ENCODE results near the gene PSMG3. TPM values are rescaled to one million over a fixed set of nuclear protein-coding genes. Genes with fewer than 3 reads are reported as not detected.
"Not testable (repeated sequence)": the region's sequence is repeated elsewhere in the genome, so short reads cannot be mapped to it uniquely, and the experiment has no call there.

Gene PSMG3
- total RNA-seq, 1 donor from 2014 or later: 17.9 TPM

DNA sequence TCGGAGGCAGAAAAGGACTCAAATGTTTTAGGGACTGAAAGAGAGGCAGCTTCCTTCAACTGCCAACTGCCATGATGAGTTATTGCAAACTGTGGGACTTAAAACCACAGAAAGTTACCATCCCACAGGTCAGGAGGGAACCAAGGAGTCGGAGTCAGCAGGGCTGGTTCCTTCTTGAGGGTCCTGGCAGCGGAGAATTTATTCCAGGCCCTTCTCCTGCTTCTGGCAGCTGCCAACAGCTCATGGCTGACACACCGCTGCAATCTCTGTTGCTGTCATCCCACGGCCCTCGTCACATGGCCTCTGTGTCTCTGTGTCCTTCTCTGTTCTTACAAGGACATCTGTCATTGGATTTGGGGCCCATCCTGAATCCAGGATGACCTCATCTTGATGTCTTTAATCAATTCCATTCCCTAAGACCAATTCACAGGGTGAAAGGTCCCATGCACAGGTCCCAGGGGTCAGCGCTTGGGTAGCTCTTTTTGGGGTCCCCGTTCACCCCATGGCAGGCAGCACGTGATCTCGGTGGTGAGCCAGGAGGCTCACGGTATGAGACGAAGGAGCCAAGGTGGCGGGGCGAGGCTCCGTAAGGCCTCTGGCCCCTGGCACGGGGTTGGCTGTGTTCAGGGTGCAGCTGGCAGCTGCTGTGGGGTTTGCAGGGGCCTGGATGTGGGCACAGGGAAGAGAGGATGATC lies 27.4 kb upstream of the PSMG3 start:
- DNase-seq (ENCODE audit: low read depth in 2 of 2): no peak

DNA sequence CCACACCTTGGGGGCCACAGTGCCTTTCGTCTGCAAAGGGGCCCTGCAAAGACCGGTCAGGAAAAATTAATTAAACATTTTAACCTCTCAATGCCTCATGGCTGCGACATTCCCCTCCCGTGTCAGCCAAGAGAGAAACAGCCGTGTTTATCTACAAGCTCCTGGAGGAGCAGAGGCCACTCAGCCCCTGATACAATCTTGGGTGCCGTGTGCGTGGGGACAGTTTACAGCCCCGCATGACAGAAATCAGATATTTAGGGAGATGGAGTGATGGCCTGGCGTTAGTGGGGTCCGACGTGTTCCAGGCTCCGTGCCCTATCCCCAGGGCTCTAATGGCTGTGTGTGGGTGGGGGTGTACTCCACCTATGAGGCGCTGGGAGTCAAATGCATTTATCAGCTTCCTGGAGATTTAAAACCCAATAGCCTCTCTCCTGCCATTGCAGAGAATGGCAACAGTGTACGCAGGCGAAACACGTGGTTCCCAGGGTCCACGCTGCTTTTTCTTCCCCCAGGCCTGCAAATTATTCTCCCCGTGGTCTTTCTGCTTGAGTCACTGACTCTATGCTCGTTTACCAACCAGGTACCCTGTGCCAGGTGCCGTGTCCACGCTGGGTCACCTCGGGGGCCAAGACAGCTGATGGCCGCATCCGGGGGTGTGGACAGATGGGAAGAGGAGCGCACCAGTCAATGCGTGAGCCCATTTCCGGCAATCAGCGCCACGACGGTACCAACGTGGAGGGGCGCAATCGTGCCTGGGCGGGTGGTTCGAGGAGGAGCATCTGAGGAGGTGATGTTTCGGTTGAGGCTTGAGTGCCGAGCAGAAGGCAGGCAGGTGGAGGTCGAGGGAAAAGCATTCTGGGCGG lies 26.6 kb upstream of the PSMG3 start:
- no peak for DNase-seq (ENCODE audit: low read depth in 2 of 2)

DNA sequence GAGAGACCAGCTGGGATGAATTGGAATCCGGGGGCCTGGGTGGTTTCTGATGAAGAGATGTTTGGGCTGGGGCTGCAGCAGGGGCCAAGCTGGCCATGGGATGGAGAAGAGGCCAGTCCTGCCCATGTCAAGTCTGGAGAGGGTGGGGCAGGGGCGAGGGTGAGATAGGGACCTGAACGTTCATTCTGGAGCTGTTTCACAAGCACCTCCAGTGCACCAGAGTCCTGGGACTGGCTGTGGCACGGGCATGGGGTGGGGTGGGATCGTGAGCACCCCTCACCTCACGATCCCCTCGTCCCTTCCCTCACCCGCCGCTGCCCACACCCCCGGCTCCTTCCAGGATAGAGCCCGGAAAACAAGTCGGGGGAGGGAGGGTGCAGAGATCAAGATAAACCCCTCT lies 25.8 kb upstream of the PSMG3 start:
- no peak for DNase-seq (ENCODE audit: low read depth in 2 of 2)

DNA sequence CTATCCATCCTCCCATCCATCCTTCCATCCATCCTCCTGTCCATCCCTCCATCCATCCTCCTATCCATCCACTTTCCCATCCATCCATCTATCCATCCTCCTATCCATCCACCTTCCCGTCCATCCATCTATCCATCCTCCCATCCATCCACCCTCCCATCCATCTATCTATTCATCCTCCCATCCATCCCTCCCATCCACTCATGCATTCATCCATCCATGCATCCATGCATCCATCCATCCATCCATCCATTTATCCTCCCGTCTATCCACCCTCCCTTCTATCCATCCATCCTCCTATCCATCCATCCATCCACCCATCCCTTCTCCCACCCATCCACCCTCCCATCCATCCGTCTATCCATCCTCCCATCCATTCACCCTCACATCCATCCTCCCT lies 25.2 kb upstream of the PSMG3 start:
- no peak for DNase-seq (ENCODE audit: low read depth in 2 of 2)

DNA sequence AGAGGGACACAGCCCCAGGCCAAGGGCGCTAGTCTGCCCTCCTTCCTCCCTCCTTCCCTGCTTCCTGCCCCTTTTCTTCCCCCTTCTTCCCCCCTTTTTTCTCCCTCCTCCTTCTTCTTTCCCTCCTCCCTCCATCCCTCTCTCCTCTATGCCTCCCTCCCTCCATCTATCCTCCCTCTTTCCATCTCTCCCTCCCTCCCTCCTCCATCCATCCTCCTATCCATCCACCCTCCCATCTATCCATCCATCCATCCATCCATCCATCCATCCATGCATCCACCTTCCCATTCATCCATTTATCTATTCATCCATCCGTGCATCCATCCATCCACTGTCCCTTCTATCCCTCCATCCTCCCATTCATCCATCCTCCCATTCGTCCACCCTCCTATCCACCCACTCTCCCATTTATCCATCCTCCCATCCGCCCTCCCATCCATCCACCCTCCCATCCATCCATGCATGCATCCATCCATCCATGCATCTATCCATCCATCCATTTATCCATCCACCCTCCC lies 24.1 kb upstream of the PSMG3 start:
- no peak for DNase-seq (ENCODE audit: low read depth in 2 of 2)

DNA sequence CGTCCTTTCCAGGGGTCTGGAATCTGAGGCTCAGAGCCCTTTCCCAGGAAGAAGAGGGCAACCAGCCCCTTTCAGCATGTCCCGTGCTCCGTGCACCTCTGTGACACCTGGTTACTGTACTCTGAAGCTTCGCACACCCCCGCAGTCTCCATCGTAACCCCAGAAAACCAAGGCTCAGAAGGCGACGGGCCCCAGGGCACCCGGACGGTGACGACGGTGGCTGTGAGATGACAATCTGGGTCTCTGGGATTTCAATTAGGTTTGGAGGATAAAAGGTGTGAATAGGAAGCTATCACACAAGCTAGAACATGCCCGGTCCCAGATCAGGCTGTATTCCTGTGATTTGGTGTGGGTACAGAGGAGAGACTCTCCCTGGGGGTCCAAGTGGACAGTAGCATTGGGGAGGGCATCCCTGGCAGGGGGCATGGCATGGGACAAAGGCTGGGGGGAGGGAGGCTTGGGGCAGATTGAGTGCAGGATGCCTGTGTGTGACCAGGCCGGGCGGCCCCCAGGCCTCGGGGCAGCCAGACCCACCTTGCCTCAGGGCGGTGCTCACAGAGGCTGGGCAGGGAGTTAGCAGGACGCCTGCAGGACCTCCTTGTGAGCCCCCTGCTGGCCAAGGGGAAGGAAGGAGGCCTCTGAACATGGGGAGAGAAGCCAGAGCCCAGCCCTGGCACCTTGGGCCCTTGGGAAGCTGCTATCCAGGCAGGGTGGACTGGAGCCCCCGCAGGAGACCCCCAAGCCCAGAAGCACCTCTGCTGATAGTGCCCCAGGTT lies 23.4 kb upstream of the PSMG3 start:
- no peak for DNase-seq (ENCODE audit: low read depth in 2 of 2)

DNA sequence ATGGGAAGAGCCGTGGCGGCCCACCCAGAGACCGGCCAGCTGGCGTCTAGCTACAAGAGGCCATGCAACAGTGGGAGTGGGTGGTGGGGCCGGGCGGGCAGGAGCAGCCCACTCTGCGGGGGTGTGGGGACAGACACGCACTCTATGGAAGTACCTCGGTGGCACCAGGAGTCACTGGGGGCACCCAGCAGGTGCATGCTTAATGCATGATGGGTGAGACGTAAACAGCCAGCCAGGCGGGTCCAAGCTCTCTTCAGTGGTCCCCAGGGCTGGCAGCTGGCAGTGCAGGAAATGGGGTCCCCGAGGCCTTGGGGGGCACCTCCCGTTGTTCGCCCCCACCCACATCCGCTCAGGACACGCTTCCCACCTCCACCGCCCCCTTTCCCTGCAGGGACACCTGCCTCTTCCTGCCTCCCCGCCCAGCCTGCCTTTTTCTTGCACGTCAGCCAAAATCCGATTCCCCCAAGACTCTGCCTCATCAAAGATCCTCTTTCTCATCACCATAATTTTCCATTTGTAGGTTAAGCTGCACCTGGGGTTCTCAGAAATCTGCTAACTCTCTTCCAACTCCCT lies 22.6 kb upstream of the PSMG3 start:
- no peak for DNase-seq (ENCODE audit: low read depth in 2 of 2)

DNA sequence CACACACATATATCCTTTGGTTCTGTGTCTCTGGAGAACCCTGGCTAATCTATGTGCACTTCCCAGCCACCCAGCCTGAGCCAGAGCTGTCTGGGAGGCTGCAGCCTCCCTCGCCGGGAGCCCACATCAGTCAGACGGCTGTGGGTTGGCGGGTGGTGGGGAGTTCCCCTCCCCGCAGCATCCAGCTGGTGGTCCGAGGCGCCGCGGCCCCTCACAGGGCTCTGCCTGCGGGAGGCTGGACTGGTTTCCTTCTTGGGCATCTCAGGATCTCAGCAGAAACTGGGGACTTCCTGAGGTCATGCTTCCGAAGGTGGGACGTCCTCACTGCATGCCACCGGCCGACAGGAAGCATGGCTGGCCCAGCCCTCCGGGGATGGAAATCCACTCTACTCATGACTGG lies 22.0 kb upstream of the PSMG3 start:
- no peak for DNase-seq (ENCODE audit: low read depth in 2 of 2)

DNA sequence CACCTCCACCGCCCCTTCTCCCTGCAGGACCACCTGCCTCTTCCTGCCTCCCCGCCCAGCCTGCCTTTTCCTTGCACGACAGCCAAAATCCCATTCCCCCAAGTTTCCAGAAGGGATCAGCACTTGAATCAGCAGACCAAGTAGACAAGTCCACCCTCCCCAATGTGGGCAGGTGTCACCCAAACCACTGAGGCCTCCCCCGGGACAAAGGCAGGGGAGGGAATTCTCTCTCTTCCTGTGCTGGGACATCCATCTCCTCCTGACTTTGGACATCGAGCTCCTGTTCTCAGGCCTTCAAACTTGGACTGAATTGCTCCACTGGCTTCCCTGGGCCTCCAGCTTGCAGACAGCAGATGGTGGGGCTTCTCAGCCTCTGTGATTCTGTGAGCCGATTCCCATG lies 21.6 kb upstream of the PSMG3 start:
- DNase-seq (ENCODE audit: low read depth in 2 of 2): no peak

DNA sequence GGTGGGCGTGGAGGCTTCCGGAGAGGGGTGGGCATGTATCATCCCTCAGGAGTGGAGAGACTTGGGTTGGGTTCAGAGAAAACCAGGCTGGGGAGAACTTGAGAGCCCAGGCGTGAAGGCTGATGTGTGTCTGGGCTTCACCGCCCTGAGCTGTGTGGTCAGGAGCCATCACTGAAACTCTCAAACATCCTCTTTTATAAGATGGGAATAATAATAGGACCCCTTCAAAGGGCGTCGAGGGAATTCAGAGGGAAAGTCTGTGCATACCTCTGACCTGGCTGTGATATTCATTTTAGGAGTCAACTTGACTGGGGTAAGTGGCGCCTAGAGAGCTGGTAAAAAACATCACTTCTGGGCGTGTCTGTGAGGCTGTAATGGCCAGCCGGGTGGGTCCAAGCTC lies 21.1 kb upstream of the PSMG3 start:
- no peak for DNase-seq (ENCODE audit: low read depth in 2 of 2)

DNA sequence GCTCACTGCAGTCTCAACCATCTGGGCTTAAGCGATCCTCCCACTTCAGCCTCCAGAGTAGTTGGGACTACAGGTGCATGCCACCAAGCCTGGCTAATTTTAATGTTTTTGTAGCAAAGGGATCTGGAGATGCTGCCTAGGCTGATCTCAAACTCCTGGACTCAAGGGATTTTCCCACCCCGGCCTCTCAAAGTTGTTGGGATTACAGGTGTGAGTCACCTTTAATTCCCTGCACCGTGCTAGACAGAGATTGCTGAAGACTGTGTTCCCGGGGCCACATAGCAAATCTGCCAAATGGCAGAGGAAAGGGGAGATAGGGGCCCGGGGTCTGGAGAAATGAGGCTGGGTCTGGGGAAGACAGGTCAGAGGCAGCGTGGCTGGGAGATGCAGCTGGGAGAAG lies 20.6 kb upstream of the PSMG3 start:
- DNase-seq (ENCODE audit: low read depth in 2 of 2): no peak

DNA sequence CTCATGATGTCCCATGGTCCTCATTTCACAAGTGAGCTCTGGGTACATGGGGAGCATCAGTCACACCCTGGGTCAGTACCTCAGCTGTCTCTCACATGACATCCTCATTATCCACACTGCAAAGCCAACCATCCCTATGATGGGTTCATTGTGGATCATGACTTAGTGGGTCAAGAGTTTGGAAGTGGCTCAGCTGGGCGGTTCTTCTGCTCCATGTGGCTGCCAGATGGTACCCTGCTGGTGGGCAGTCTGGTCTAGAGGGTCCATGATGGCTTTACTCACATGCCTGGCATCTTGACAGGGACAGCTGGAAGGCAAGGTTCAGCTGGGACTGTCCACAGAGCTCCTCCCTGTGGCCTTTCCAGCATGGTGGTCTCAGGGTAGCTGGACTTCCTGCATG lies 19.1 kb upstream of the PSMG3 start:
- no peak for DNase-seq (ENCODE audit: low read depth in 2 of 2)

DNA sequence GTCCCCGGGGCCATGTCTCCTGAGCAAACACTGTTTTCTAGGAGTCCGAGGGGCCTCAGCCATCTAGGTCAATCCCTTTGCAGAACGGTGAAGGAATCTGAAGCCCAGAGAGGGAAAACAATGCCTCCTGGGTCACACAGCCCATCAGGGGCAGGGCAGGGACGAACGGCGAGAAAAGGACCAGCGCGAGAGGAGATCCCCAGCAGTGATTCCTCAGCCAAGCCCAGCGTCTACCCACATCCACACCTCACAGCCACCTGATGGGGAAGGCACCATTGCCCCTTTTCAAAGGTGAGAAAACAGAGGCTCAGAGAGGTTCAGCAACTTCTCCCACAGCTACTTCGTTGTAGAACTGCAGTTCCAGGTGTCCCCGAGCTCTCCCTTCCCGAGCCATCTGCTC lies 17.9 kb upstream of the PSMG3 start:
- no peak for DNase-seq (ENCODE audit: low read depth in 2 of 2)

DNA sequence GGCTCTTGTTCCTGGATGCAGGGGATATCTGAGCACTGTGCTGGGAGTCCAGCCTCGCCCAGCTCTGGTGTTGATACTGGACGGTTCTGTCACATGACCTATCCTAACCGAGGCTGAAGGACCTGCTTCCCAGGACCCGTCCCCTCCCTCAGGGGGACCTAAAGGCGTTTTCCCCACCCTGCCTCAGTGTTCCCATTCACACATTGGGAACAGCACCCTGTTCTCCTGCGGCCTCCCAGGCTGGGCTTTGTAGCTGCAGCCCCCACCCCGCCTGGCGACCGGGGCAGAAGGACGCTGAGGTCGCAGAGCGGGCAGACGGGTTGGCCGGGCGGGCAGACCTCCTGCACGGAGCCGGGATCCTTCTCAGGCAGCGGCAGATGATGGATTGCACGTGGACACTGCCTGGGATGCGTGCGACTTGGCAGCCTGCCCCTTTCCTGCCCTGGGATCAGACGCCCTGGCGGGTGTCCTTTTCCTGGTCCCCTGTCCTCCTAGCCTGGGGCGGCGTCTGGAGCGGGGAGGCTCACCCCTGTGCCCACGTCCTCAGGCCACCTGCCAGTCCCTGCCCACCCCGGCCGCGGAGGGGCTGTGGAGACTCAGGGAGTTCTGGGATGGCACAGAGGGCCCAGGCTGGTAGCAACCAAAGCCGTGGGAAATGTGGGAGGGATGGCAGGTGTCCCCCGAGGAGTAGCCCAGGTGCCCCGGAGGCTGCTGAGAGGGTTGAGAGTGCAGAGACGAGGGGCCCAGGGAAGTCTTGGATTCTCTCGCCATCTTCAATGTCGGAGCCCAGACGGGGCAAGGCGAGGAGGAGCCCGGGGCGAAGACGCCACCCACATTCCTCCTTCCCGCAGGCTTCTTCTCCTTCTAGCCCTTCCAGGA lies 17.2 kb upstream of the PSMG3 start:
- DNase-seq (ENCODE audit: low read depth in 2 of 2): peak in 1 of 2 donors; percentile 43

DNA sequence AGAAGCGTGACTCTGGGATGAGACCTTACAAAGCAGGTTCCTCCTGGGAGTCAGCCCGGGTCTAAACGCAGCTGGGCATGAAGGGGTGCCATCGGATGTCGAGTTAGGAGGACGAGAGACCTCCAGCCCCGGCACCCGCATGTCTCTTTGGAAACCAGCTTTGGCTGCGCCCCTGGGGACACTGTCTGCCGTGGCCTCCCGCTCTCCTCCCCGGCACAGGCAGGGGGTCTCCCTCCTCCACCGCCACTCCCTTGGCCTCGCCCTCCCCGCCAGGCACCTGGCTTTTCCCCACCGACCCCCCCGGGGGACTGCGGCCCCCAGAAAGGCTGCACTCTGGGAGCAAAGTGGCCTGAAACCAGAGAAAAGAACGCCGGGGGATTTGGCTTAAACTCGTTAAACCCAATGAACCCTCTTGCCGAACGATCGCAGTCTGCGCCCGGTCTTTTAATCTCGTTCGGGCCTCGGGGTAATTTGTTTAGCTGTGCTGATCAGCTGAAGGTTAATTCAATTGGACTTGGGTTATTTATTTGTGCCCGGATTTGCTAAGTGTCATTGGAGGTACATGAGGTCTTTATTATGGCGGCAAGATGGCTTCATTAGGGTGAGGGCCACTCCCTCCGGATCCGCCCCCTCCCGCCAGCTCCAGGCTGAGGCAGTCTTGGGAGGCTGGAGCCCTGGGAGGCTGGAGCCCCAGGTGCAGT lies 16.4 kb upstream of the PSMG3 start:
- DNase-seq (ENCODE audit: low read depth in 2 of 2): no peak

DNA sequence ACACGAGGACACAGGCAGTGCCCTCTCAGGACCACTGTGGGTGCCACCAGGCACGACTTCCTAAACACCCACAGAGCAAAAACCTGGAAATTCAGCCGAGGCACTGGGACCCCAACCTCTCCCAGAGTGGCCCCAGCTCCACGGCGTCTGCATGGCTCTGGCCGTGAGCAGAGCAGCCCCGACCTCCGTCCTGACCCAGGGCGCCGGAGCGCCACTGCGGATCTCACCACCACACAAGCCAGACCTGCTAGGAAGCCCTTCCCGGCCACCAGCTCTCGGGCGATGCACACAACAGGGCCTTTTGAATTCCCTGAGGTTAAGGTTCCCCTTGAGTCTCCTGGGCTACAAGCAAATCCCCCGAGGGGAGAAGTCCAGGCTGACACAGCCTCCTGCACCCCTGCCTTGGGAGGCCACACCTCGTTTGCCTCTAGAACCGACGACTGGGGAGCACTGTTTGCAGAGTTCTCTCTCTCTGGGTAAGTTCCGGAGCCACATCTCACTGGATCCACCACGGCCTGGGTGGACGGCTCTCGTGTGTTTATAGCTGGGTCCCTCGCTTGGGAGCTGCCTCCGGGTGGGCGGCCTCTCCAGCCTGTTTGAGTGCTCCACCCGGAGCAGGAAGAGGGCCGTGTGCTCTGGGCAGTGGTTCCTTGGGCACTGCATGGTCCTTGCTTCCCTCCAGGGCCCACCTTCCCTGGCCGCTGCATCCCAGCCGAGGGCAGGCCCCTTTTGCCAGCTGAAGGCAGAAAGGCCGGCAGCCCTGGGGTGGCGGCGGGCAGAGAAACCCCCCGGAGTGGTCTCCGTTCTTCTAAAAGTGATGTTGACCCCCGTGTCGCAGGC lies 15.5 kb upstream of the PSMG3 start:
- DNase-seq (ENCODE audit: low read depth in 2 of 2): no peak

DNA sequence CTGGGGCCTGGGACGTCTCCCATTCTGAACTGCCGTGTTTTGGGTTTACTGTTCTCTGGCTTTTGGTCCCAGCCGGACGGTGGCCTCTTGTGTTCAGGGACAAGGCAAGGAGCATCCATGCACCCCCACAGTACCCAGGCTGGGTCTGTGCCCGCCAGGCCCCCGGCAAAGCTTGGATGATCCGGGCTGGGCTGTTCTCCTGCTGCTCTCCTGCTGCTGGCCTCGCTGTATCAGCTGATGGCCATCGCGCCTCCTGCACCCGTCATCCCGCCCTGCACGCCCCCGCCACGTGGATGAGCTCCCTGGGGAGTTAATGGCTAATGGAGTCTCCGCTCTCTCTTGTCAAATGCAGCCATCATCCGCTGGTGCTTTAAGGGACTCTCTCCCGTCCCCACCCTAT lies 14.9 kb upstream of the PSMG3 start:
- no peak for DNase-seq (ENCODE audit: low read depth in 2 of 2)

DNA sequence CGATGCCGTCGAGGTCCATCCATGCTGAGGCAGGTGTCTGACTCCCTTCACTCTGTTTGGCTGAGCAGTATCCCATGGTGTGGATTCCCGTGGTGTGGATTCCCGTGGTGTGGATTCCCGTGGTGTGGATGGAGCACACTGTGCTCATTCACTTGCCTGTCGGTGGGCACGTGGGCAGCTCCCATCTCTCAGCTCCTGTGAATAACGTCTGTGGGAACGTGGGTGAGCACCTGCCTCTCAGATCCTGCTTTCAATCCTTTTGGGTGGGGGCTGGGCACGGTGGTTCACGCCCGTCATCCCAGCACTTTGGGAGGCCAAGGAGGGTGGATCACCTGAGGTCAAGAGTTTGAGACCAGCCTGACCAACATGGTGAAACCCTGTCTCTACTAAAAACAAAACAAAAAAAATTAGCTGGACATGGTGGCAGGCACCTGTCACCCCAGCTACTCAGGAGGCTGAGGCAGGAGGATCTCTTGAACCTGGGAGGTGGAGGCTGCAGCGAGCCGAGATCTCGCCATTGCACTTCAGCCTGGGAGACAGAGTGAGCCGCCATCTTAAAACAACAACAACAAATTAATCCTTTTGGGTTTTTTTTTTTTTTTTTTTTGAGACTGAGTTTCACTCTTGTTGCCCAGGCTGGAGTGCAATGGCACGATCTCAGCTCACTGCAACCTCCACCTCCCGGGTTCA lies 13.6 kb upstream of the PSMG3 start:
- not testable (repeated sequence) for DNase-seq (ENCODE audit: low read depth in 2 of 2)

All from lung microvascular endothelial cell (primary cell).